ENCODE results near the gene ANAPC2.

DNA sequence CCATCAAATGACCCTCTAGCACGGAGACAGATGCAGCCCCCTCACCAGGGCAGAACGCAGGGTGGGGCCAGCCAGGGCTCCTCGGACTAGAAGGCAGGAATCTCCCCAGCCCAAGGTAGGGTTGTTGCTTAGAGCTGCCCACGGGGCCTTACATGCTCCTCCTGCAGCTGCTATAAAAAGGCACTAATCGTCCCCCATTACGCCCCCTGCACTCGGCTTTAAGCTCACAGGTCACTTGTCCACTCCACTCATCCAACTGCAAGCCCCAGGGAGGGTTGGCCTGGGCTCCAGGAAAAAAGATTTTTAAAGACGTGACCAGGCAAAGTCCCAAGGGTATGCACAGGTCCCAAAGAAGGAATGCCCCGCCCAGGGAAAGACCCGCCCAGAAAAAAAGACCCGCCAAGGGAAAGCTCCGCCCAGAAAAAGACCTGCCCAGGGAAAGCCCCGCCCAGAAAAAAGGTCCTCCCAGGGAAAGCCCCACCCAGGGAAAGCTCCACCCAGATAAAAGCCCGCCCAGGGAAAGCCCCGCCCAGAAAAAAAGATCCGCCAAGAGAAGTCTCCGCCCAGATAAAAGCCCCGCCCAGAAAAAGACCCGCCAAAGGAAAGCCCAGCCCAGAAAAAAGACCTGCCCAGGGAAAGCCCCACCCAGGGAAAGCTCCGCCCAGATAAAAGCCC, 38.3 kb downstream of the ANAPC2 start:
- TF ChIP-seq, protein P1, sequence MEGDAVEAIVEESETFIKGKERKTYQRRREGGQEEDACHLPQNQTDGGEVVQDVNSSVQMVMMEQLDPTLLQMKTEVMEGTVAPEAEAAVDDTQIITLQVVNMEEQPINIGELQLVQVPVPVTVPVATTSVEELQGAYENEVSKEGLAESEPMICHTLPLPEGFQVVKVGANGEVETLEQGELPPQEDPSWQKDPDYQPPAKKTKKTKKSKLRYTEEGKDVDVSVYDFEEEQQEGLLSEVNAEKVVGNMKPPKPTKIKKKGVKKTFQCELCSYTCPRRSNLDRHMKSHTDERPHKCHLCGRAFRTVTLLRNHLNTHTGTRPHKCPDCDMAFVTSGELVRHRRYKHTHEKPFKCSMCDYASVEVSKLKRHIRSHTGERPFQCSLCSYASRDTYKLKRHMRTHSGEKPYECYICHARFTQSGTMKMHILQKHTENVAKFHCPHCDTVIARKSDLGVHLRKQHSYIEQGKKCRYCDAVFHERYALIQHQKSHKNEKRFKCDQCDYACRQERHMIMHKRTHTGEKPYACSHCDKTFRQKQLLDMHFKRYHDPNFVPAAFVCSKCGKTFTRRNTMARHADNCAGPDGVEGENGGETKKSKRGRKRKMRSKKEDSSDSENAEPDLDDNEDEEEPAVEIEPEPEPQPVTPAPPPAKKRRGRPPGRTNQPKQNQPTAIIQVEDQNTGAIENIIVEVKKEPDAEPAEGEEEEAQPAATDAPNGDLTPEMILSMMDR (IDR thresholded peaks at IDR 0.05): no peak
- TF ChIP-seq POLR2A (IDR thresholded peaks at IDR 0.05): no peak
